DOHH2 (cell line): Measurements from ENCODE around the gene DSG2.

Experiments used
- H3F3A ChIP-seq: fragments of 200-600 bp; sonication (generic), shearing (Covaris generic); 2 replicates; pipeline ENCODE4 v1.6.0; 2016; ENCODE audit warnings: antibody characterized with exemption, mild to moderate bottlenecking; ENCODE audit not compliant: control insufficient read depth, insufficient read depth
- H3K27ac ChIP-seq: fragments of 200-600 bp; sonication (generic); 2 replicates; pipeline ENCODE4 v1.5.1; 2014; ENCODE audit warnings: low read depth, mild to moderate bottlenecking, low read length, moderate library complexity
- H3K27me3 ChIP-seq: fragments of 200-600 bp; sonication (generic); 2 replicates; pipeline ENCODE4 v1.6.1; 2014; ENCODE audit warnings: mild to moderate bottlenecking, low read length, mixed read lengths; ENCODE audit not compliant: control insufficient read depth
- H3K36me3 ChIP-seq: fragments of 200-600 bp; sonication (generic); 2 replicates; pipeline ENCODE4 v1.6.1; 2014; ENCODE audit warnings: mild to moderate bottlenecking, low read length, moderate library complexity, mixed read lengths; ENCODE audit not compliant: control insufficient read depth
- H3K4me1 ChIP-seq: fragments of 200-600 bp; sonication (generic); 2 replicates; pipeline ENCODE4 v1.6.1; 2014; ENCODE audit warnings: mild to moderate bottlenecking, low read length, mixed read lengths; ENCODE audit not compliant: control insufficient read depth
- H3K4me2 ChIP-seq: fragments of 200-600 bp; sonication (generic); 2 replicates; pipeline ENCODE4 v1.6.0; 2014; ENCODE audit warnings: mild to moderate bottlenecking, low read length, moderate library complexity
- H3K4me3 ChIP-seq: fragments of 200-600 bp; sonication (generic); 2 replicates; pipeline ENCODE4 v1.5.1; 2014; ENCODE audit warnings: mild to moderate bottlenecking, low read length, mixed read lengths
- H3K79me2 ChIP-seq: fragments of 200-600 bp; sonication (generic); 2 replicates; pipeline ENCODE4 v1.6.1; 2014; ENCODE audit warnings: mild to moderate bottlenecking, low read length, mixed read lengths; ENCODE audit not compliant: control insufficient read depth
- H3K9me2 ChIP-seq: fragments of 200-600 bp; sonication (generic); replicated peaks from 2 replicates; pipeline ENCODE4 v1.6.1; 2014; ENCODE audit warnings: mild to moderate bottlenecking, low read length, mixed read lengths; ENCODE audit not compliant: control insufficient read depth
- H3K9me3 ChIP-seq: fragments of 200-600 bp; sonication (generic); 2 replicates; pipeline ENCODE4 v1.6.1; 2014; ENCODE audit warnings: antibody characterized with exemption, low read length, mixed read lengths; ENCODE audit not compliant: control insufficient read depth, insufficient read depth
- H4K20me1 ChIP-seq: fragments of 200-600 bp; sonication (generic); 2 replicates; pipeline ENCODE4 v1.6.0; 2014; ENCODE audit warnings: low read depth, mild to moderate bottlenecking, antibody characterized with exemption, low read length, moderate library complexity; ENCODE audit not compliant: control insufficient read depth, insufficient read depth
- EZH2phosphoT487 ChIP-seq: fragments of 200-600 bp; sonication (generic); IDR thresholded peaks from 2 replicates; pipeline ENCODE4 v1.6.1; 2017; ENCODE audit warnings: borderline replicate concordance, mild to moderate bottlenecking, antibody characterized with exemption, low read length, moderate library complexity, mixed read lengths
- TF ChIP-seq, protein P1 (sequence below): fragments of 200-600 bp; sonication (generic); IDR thresholded peaks from one replicate; pipeline ENCODE4 v1.5.1; 2014; ENCODE audit warnings: antibody characterized with exemption, mild to moderate bottlenecking, low read depth, low read length; ENCODE audit not compliant: poor library complexity, severe bottlenecking

Gene DSG2

DNA sequence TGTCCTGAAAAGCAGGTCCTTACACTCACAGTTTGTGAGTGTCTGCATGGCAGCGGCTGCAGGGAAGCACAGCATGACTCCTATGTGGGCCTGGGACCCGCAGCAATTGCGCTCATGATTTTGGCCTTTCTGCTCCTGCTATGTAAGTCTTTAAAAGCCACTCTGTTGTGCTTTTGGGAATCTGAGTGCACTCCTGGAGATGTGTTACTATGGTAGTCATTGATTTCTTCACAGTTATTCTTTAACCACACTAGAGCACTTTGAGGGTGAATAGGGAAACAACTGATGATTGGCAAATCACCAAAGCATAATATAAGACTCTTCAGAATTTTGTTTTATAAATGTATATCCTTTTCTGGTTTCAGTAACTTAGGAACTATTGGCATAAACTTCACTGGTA is 40.9 kb downstream of the DSG2 start:
- Histone ChIP-seq H3K36me3 (no peaks in the 10 kb centered on the region), H3K4me1 (no peaks in the 10 kb centered on the region), H3K9me3 (no peaks in the 10 kb centered on the region), H3K27ac (no peak overlapping the region), H3K27me3 (no peaks in the 10 kb centered on the region), H3K9me2 (no peaks in the 10 kb centered on the region), H3K4me2 (no peak overlapping the region), H3K79me2 (no peaks in the 10 kb centered on the region), H4K20me1 (no peaks in the 10 kb centered on the region), H3K4me3 (no peak overlapping the region), H3F3A (no peaks in the 10 kb centered on the region)
- TF ChIP-seq, protein P1, sequence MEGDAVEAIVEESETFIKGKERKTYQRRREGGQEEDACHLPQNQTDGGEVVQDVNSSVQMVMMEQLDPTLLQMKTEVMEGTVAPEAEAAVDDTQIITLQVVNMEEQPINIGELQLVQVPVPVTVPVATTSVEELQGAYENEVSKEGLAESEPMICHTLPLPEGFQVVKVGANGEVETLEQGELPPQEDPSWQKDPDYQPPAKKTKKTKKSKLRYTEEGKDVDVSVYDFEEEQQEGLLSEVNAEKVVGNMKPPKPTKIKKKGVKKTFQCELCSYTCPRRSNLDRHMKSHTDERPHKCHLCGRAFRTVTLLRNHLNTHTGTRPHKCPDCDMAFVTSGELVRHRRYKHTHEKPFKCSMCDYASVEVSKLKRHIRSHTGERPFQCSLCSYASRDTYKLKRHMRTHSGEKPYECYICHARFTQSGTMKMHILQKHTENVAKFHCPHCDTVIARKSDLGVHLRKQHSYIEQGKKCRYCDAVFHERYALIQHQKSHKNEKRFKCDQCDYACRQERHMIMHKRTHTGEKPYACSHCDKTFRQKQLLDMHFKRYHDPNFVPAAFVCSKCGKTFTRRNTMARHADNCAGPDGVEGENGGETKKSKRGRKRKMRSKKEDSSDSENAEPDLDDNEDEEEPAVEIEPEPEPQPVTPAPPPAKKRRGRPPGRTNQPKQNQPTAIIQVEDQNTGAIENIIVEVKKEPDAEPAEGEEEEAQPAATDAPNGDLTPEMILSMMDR: no peak
- TF ChIP-seq EZH2phosphoT487: no peak

DNA sequence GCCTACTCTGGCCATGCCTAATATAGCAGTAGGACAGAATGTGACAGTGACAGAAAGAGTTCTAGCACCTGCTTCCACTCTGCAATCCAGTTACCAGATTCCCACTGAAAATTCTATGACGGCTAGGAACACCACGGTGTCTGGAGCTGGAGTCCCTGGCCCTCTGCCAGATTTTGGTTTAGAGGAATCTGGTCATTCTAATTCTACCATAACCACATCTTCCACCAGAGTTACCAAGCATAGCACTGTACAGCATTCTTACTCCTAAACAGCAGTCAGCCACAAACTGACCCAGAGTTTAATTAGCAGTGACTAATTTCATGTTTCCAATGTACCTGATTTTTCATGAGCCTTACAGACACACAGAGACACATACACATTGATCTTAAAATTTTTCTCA is 48.5 kb downstream of the DSG2 start:
- Histone ChIP-seq H3K36me3 (no peaks in the 10 kb centered on the region), H3K27ac (no peak overlapping the region), H3K9me3 (no peaks in the 10 kb centered on the region), H3F3A (no peaks in the 10 kb centered on the region), H4K20me1 (no peaks in the 10 kb centered on the region), H3K79me2 (no peaks in the 10 kb centered on the region), H3K4me1 (no peaks in the 10 kb centered on the region), H3K9me2 (no peaks in the 10 kb centered on the region), H3K4me2 (no peak overlapping the region), H3K27me3 (no peaks in the 10 kb centered on the region), H3K4me3 (no peak overlapping the region)
- TF ChIP-seq, protein P1: no peak
- no peak for TF ChIP-seq EZH2phosphoT487

DNA sequence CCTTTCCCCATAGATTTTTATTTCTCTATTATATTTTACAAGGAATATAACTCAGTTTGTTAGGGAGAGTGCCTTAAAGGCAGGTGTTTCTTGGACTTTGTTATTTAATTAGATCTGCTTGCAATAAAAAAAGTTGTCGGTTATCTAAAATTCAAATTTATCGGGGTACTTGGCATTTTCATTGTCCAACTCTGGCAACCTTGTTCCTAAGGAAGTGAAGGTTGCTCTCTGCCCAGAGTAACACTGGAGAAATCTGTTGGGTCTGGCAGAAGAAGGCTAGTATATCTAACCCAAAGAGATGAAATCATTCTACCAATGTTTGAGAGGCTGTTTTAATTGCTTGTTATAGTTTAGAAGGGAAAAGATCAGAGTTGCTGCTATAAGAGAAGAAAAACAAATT is 50.9 kb downstream of the DSG2 start:
- Histone ChIP-seq H3K4me1 (no peaks in the 10 kb centered on the region), H3K27ac (no peak overlapping the region)

More for the DNA sequence above, 50.9 kb downstream of the DSG2 start:
- H4K20me1 ChIP-seq: no peaks in the 10 kb centered on the region
- no peaks in the 10 kb centered on the region for H3K9me2 ChIP-seq
- TF ChIP-seq, protein P1: no peak
- TF ChIP-seq EZH2phosphoT487: no peak
- H3K4me3 ChIP-seq: no peak overlapping the region
- peaks cover under 1% of the 10 kb centered on the region; the same call in 1 of the 2 replicates for H3K27me3 ChIP-seq
- H3K36me3 ChIP-seq: no peaks in the 10 kb centered on the region
- no peaks in the 10 kb centered on the region for H3K9me3 ChIP-seq
- H3K79me2 ChIP-seq: no peaks in the 10 kb centered on the region
- H3F3A ChIP-seq: no peaks in the 10 kb centered on the region
- H3K4me2 ChIP-seq: no peak overlapping the region
